Testis (tissue), 2 donors: ENCODE results near the gene OTULIN.

Experiments
- POLR2A ChIP-seq: fragments of 450-650 bp; IDR thresholded peaks from one replicate; pipeline ENCODE4 v1.6.1; 2017; ENCODE audit warnings: antibody characterized with exemption, mild to moderate bottlenecking, moderate library complexity
- TF ChIP-seq, protein P1 (sequence below), 3 experiments: fragments of 450-650 bp in 2 of 3; fragments of 200-600 bp in 1 of 3; sonication (generic) in 1 of 3; IDR thresholded peaks; one replicate each; pipeline ENCODE4 v1.5.1; 2016 to 2019; ENCODE audit warnings: antibody characterized with exemption in 3 of 3, mild to moderate bottlenecking in 2 of 3, moderate library complexity in 1 of 3

DNA sequence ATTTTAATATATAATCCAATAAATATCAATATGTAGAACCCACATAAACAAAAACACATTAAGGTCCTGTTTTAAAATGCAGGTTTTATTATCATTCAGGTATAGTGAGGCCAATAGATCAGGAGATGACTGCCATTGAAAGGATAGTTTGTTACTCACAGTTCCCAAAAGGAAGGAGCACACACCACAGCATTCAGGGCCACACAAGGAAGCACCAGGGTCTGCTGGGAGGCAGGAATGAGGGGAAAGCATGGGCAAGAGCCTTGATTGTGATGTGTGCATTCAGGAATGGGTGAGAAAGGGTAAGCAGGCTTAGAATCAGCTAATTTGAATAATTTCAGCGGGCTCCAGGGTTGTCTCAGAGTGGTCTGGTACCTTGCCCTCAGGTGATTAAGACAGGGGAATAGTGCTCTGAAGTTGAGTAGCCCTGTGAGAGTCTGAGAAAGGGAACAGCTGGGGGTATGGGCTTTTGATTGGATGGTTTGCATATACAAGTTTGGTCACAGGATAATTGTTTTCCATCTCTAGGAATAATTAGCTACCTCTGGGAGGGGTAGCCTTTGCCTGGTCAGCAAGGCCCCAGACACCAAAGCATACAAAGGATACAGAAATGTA, 19.8 kb upstream of the OTULIN start:
- no peak for TF ChIP-seq POLR2A
- TF ChIP-seq, protein P1, sequence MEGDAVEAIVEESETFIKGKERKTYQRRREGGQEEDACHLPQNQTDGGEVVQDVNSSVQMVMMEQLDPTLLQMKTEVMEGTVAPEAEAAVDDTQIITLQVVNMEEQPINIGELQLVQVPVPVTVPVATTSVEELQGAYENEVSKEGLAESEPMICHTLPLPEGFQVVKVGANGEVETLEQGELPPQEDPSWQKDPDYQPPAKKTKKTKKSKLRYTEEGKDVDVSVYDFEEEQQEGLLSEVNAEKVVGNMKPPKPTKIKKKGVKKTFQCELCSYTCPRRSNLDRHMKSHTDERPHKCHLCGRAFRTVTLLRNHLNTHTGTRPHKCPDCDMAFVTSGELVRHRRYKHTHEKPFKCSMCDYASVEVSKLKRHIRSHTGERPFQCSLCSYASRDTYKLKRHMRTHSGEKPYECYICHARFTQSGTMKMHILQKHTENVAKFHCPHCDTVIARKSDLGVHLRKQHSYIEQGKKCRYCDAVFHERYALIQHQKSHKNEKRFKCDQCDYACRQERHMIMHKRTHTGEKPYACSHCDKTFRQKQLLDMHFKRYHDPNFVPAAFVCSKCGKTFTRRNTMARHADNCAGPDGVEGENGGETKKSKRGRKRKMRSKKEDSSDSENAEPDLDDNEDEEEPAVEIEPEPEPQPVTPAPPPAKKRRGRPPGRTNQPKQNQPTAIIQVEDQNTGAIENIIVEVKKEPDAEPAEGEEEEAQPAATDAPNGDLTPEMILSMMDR (IDR thresholded peaks at IDR 0.05): no peak
